OCI-LY3 (cell line): ENCODE results near the gene ARHGAP12.

Experiments
- H2AFZ ChIP-seq: fragments of 200-600, 300-600 bp; shearing (Covaris generic); 2 replicates; pipeline ENCODE4 v1.6.0; 2014; ENCODE audit warnings: antibody characterized with exemption, low read depth, low read length
- H3K27ac ChIP-seq: fragments of 200-600, 300-600 bp; sonication (generic); 2 replicates; pipeline ENCODE4 v1.5.1; 2014; ENCODE audit warnings: mild to moderate bottlenecking, low read length, moderate library complexity, mixed read lengths
- H3K27me3 ChIP-seq: fragments of 200-600, 300-600 bp; sonication (generic); 2 replicates; pipeline ENCODE4 v1.6.1; 2014; ENCODE audit warnings: low read depth, low read length, mixed read lengths
- H3K36me3 ChIP-seq: fragments of 200-600, 300-600 bp; sonication (generic); replicated peaks from 2 replicates; pipeline ENCODE3; 2014; ENCODE audit warnings: low read depth, low read length, mixed read lengths
- H3K4me1 ChIP-seq: fragments of 300-600, 200-600 bp; sonication (generic); 2 replicates; pipeline ENCODE4 v1.6.1; 2014; ENCODE audit warnings: low read length, mixed read lengths
- H3K4me2 ChIP-seq: fragments of 200-600, 300-600 bp; sonication (generic); 2 replicates; pipeline ENCODE4 v1.6.1; 2014; ENCODE audit warnings: low read length, mixed read lengths
- H3K4me3 ChIP-seq: fragments of 300-600, 200-600 bp; sonication (generic); 2 replicates; pipeline ENCODE4 v1.5.1; 2014; ENCODE audit warnings: antibody characterized with exemption, mild to moderate bottlenecking, low read length, moderate library complexity
- H3K79me2 ChIP-seq: fragments of 300-600, 200-600 bp; shearing (Covaris generic); 2 replicates; pipeline ENCODE4 v1.6.1; 2014; ENCODE audit warnings: mild to moderate bottlenecking, low read length, mixed read lengths
- H3K9ac ChIP-seq: fragments of 300-600, 200-600 bp; shearing (Covaris generic); 2 replicates; pipeline ENCODE4 v1.6.0; 2014; ENCODE audit warnings: mild to moderate bottlenecking, low read length, moderate library complexity
- H3K9me3 ChIP-seq: fragments of 200-600, 300-600 bp; shearing (Covaris generic); 2 replicates; pipeline ENCODE4 v1.6.1; 2014; ENCODE audit warnings: low read length, mixed read lengths; ENCODE audit not compliant: insufficient read depth
- H4K20me1 ChIP-seq: fragments of 200-600, 300-600 bp; sonication (generic); 2 replicates; pipeline ENCODE4 v1.6.1; 2016; ENCODE audit warnings: low read length, mixed read lengths; ENCODE audit not compliant: insufficient read depth
- CTCF ChIP-seq: fragments of 200-600, 300-600 bp; sonication (generic); IDR thresholded peaks from 2 replicates; pipeline ENCODE4 v1.5.1; 2014; ENCODE audit warnings: antibody characterized with exemption, low read length, low read depth
- EZH2phosphoT487 ChIP-seq: fragments of 200-600 bp; shearing (Covaris generic); IDR thresholded peaks from 2 replicates; pipeline ENCODE4 v1.6.1; 2018; ENCODE audit warnings: antibody characterized with exemption, mixed run types, low read depth

The ARHGAP12 gene

GRCh38 chr10:31822150-31822549, 106.5 kb downstream of the ARHGAP12 start:
- H3K4me3 ChIP-seq: no peak overlapping the region
- H3K27ac ChIP-seq: no peak overlapping the region
- H3K4me1 ChIP-seq: no peaks in the 10 kb centered on the region
- H3K9me3 ChIP-seq: no peaks in the 10 kb centered on the region
- H3K9ac ChIP-seq: no peak overlapping the region
- H4K20me1 ChIP-seq: no peaks in the 10 kb centered on the region
- H2AFZ ChIP-seq: no peak overlapping the region
- no peaks in the 10 kb centered on the region for H3K79me2 ChIP-seq
- H3K4me2 ChIP-seq: no peak overlapping the region
- no peaks in the 10 kb centered on the region for H3K36me3 ChIP-seq
- no peaks in the 10 kb centered on the region for H3K27me3 ChIP-seq
- TF ChIP-seq CTCF (no peak), EZH2phosphoT487 (no peak)

GRCh38 chr10:31820778-31821369, 107.8 kb downstream of the ARHGAP12 start:
- H4K20me1 ChIP-seq: no peaks in the 10 kb centered on the region
- H3K79me2 ChIP-seq: no peaks in the 10 kb centered on the region
- H3K9ac ChIP-seq: no peak overlapping the region
- TF ChIP-seq CTCF (no peak), EZH2phosphoT487 (no peak)
- no peak overlapping the region for H3K4me3 ChIP-seq
- H3K4me2 ChIP-seq: no peak overlapping the region
- no peak overlapping the region for H2AFZ ChIP-seq
- no peaks in the 10 kb centered on the region for H3K27me3 ChIP-seq
- no peaks in the 10 kb centered on the region for H3K4me1 ChIP-seq
- H3K36me3 ChIP-seq: no peaks in the 10 kb centered on the region
- no peaks in the 10 kb centered on the region for H3K9me3 ChIP-seq
- no peak overlapping the region for H3K27ac ChIP-seq

GRCh38 chr10:31820096-31820495, 108.5 kb downstream of the ARHGAP12 start:
- Histone ChIP-seq H3K9ac (no peak overlapping the region), H3K4me2 (no peak overlapping the region), H3K27ac (no peak overlapping the region), H3K4me1 (no peaks in the 10 kb centered on the region), H3K4me3 (no peak overlapping the region), H2AFZ (no peak overlapping the region), H3K36me3 (no peaks in the 10 kb centered on the region), H3K79me2 (no peaks in the 10 kb centered on the region), H3K27me3 (no peaks in the 10 kb centered on the region), H3K9me3 (no peaks in the 10 kb centered on the region), H4K20me1 (no peaks in the 10 kb centered on the region)
- TF ChIP-seq EZH2phosphoT487 (no peak), CTCF (no peak)

GRCh38 chr10:31819391-31819820, 109.2 kb downstream of the ARHGAP12 start:
- no peak overlapping the region for H3K9ac ChIP-seq
- H3K4me3 ChIP-seq: no peak overlapping the region
- H3K4me2 ChIP-seq: no peak overlapping the region
- no peaks in the 10 kb centered on the region for H3K4me1 ChIP-seq
- H3K27me3 ChIP-seq: no peaks in the 10 kb centered on the region
- no peaks in the 10 kb centered on the region for H3K9me3 ChIP-seq
- no peak for TF ChIP-seq CTCF
- H3K36me3 ChIP-seq: no peaks in the 10 kb centered on the region
- H3K79me2 ChIP-seq: no peaks in the 10 kb centered on the region
- no peaks in the 10 kb centered on the region for H4K20me1 ChIP-seq
- H2AFZ ChIP-seq: no peak overlapping the region
- no peak overlapping the region for H3K27ac ChIP-seq
